Endothelial cell of umbilical vein (primary cell): ENCODE measurements around the gene ADAM19. TPM values are rescaled to one million over a fixed set of nuclear protein-coding genes. Genes with fewer than 3 reads are reported as not detected.

ENCODE experiments used
- BruUV-seq: library from RNA; stranded (reverse); fragments of 400-500 nt; replicated peaks from 2 replicates; lab custom pipeline; 2021; lab: Mats Ljungman, UMichigan
- CTCF ChIA-PET: fragments of 300-600, 350-600 bp; sonication (Branson Sonifier 250); formaldehyde crosslinking; loops from one replicate; lab custom pipeline; 2021; ENCODE audit warnings: antibody characterized with exemption, inconsistent platforms; lab: Charles Lee
- POLR2A ChIA-PET: fragments of 300-600, 350-600 bp; sonication (Branson Sonifier 250); formaldehyde crosslinking; loops from one replicate; lab custom pipeline; 2021; ENCODE audit warnings: antibody characterized with exemption, inconsistent platforms; lab: Charles Lee
- DNase-seq: peaks from one replicate; pipeline ENCODE4 v3.0.0-alpha.2; 2011; ENCODE audit warnings: low read depth, low spot score
- FAIRE-seq: peaks from 2 replicates; lab custom pipeline; 2011; peaks lifted over from hg19 to GRCh38; lab: Jason Lieb, UNC
- H2AFZ ChIP-seq: 2 replicates; pipeline ENCODE4 v1.6.0; 2012; ENCODE audit warnings: low read depth, low read length, control low read depth, inconsistent platforms
- H3K27ac ChIP-seq: 2 replicates; pipeline ENCODE4 v1.5.1; 2011; ENCODE audit warnings: low read depth, mild to moderate bottlenecking, control low read depth, low read length, moderate library complexity; ENCODE audit not compliant: insufficient read depth
- H3K27me3 ChIP-seq, 2 experiments: 2 replicates each; pipeline versions ENCODE4 v1.6.0 to v1.6.1; 2011; ENCODE audit warnings: low read length in 2 of 2, mixed read lengths in 1 of 2; ENCODE audit not compliant: control insufficient read depth in 2 of 2, insufficient read depth in 2 of 2
- H3K36me3 ChIP-seq, 2 experiments: 2 replicates in 1 of 2; 3 replicates in 1 of 2; pipeline ENCODE4 v1.5.1; 2011; ENCODE audit warnings: low read length in 2 of 2, mild to moderate bottlenecking in 1 of 2, moderate library complexity in 1 of 2; ENCODE audit not compliant: control insufficient read depth in 2 of 2, insufficient read depth in 2 of 2; ENCODE audit errors: extremely low read depth in 1 of 2
- H3K4me1 ChIP-seq: 3 replicates; pipeline ENCODE4 v1.5.1; 2011; ENCODE audit warnings: mild to moderate bottlenecking, low read length; ENCODE audit not compliant: control insufficient read depth, insufficient read depth; ENCODE audit errors: extremely low read depth
- H3K4me2 ChIP-seq: 2 replicates; pipeline ENCODE4 v1.6.1; 2011; ENCODE audit warnings: low read length, control low read depth, mixed read lengths; ENCODE audit not compliant: insufficient read depth
- H3K4me3 ChIP-seq, 3 experiments: fragments of 200-600 bp in 1 of 3; sonication (generic), shearing (Covaris generic) in 1 of 3; replicated peaks in 1 of 3; 2 replicates each; pipeline ENCODE4 v1.5.1; 2011 to 2016; ENCODE audit warnings: control low read depth in 3 of 3, low read length in 3 of 3, mild to moderate bottlenecking in 2 of 3, inconsistent platforms in 1 of 3, low read depth in 1 of 3, moderate library complexity in 1 of 3; ENCODE audit not compliant: insufficient read depth in 1 of 3
- H3K79me2 ChIP-seq: 2 replicates; pipeline ENCODE4 v1.6.0; 2012; ENCODE audit warnings: low read length, inconsistent platforms; ENCODE audit not compliant: control insufficient read depth, insufficient read depth
- H3K9ac ChIP-seq: replicated peaks from 2 replicates; pipeline ENCODE3; 2011; ENCODE audit warnings: low read length, control low read depth; ENCODE audit not compliant: insufficient read depth; ENCODE audit errors: extremely low read depth
- H3K9me1 ChIP-seq: replicated peaks from 3 replicates; pipeline ENCODE4 v1.6.0; 2011; ENCODE audit warnings: mild to moderate bottlenecking, low read length; ENCODE audit not compliant: control insufficient read depth, insufficient read depth; ENCODE audit errors: extremely low read depth
- H3K9me3 ChIP-seq: replicated peaks from 2 replicates; pipeline ENCODE4 v1.5.1; 2012; ENCODE audit warnings: low read length, inconsistent platforms; ENCODE audit not compliant: control insufficient read depth, insufficient read depth
- H4K20me1 ChIP-seq: replicated peaks from 2 replicates; pipeline ENCODE3; 2011; ENCODE audit warnings: mild to moderate bottlenecking, low read length; ENCODE audit not compliant: control insufficient read depth, insufficient read depth; ENCODE audit errors: extremely low read depth
- EZH2 ChIP-seq: IDR thresholded peaks from 2 replicates; pipeline ENCODE4 v1.6.1; 2012; ENCODE audit warnings: borderline replicate concordance, low read depth, mild to moderate bottlenecking, moderate library complexity, low read length, inconsistent platforms; ENCODE audit not compliant: severe bottlenecking
- FOS ChIP-seq: IDR thresholded peaks from 2 replicates; pipeline ENCODE4 v1.6.1; 2011; ENCODE audit warnings: mild to moderate bottlenecking, low read length, moderate library complexity, borderline replicate concordance; ENCODE audit not compliant: insufficient read depth
- GATA2 ChIP-seq: IDR thresholded peaks from 2 replicates; pipeline ENCODE4 v1.7.0; 2011; ENCODE audit warnings: low read depth, mild to moderate bottlenecking, moderate library complexity, mixed read lengths, low read length; ENCODE audit not compliant: insufficient read length, insufficient read depth
- JUN ChIP-seq: IDR thresholded peaks from 2 replicates; pipeline ENCODE4 v1.6.1; 2011; ENCODE audit warnings: borderline replicate concordance, low read depth; ENCODE audit not compliant: insufficient read length, insufficient read depth
- MYC ChIP-seq: IDR thresholded peaks from one replicate; pipeline ENCODE4 v1.6.1; 2011; ENCODE audit warnings: mild to moderate bottlenecking, low read depth, low read length
- POLR2A ChIP-seq: IDR thresholded peaks from 2 replicates; pipeline ENCODE4 v1.6.1; 2012; ENCODE audit warnings: low read depth, mild to moderate bottlenecking, control low read depth, low read length
- POLR2AphosphoS5 ChIP-seq: IDR thresholded peaks from 2 replicates; pipeline ENCODE4 v1.6.1; 2012; ENCODE audit warnings: low read depth, mild to moderate bottlenecking, control low read depth, low read length, moderate library complexity; ENCODE audit not compliant: insufficient read depth
- dilution Hi-C: fragments of 300-500 bp; cut with MboI; formaldehyde crosslinking; loops from one replicate; pipeline ENCODE4 v1.15.0; 2019; ENCODE audit warnings: low sequenced_read_pairs; ENCODE audit not compliant: extremely low pct_ligation_motif_present
- intact Hi-C: fragments of 100-400 bp; cut with micrococcal nuclease; formaldehyde crosslinking; loops from one replicate; pipeline ENCODE4 v1.10.0; 2022
- polyA plus RNA-seq, 4 experiments: library from polyadenylated mRNA; depleted of rRNA in 3 of 4; stranded (reverse) in 3 of 4; unstranded in 1 of 4; fragments of >200 nt; gene quantifications; 2 replicates each; pipeline versions ENCODE4 v1.2.1 to v1.2.3, GENCODE V29; 2011 to 2012; ENCODE audit warnings: missing spikeins in 1 of 4
- total RNA-seq: library from RNA; stranded (reverse); gene quantifications from 2 replicates; pipeline ENCODE4 v1.2.3, GENCODE V29; 2021
- TF ChIP-seq, protein P1 (sequence below), 2 donors: IDR thresholded peaks; 1 replicate in 1 of 2; 2 replicates in 1 of 2; pipeline ENCODE4 v1.5.1; 2011; ENCODE audit warnings: low read length in 2 of 2, mild to moderate bottlenecking in 2 of 2, moderate library complexity in 2 of 2, control low read depth in 1 of 2, inconsistent platforms in 1 of 2, low read depth in 1 of 2; ENCODE audit not compliant: insufficient read depth in 1 of 2; ENCODE audit errors: extremely low read depth in 1 of 2
- TF ChIP-seq, protein P2 (sequence below): IDR thresholded peaks from 2 replicates; pipeline ENCODE4 v1.6.1; 2011; ENCODE audit not compliant: insufficient read depth, insufficient read length

Gene ADAM19
- total and polyA plus RNA-seq, 2 donors (not counting 3 experiments of a cell fraction or from before 2014, with no cell fraction given) = 10.0 to 22.6 TPM

DNA sequence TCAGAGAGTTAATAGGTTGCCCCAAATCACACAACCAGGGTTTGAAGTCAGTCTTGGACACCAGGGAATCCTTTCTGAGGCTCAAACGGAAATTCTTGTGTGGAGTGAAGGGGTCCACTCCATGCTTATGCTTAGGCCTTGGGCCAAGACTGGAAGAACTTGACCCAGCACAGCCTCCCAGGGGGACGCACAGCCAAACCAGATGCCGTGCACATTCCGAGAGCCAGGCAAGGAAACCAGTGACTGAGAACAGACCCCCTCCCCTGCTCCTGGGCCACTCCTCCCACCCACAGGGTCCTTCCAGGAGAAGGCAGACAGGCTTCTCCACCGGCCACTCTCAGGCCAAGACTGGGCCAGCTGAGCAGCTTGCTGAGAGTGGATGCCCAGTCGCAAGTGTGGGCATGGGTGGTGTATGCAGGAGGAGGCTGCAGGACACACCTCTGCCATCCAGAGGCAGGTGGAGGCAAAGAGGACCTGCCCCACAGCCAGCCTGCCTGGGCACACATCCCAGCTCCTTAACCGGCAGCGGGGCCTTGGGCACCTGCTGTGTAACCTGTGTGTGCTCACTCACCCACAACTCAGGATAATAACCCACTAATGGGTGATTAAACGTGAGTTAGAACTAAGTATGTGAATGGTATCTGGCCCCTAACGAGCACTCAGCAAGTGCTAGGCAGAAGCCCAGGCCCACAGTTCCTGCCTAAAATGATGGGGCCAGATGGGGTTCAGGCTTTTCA lies 77.5 kb downstream of the ADAM19 start:
- FAIRE-seq = no peak
- no peak overlapping the region for H2AFZ ChIP-seq
- H3K9ac ChIP-seq = no peak overlapping the region
- H3K27me3 ChIP-seq = no peaks in the 10 kb centered on the region
- no peak overlapping the region for H3K4me2 ChIP-seq
- no peaks in the 10 kb centered on the region for H3K9me3 ChIP-seq
- H3K4me1 ChIP-seq = no peaks in the 10 kb centered on the region
- H3K4me3 ChIP-seq = no peak overlapping the region
- H4K20me1 ChIP-seq = no peaks in the 10 kb centered on the region
- intact Hi-C loops = no loop called here
- no peak overlapping the region for H3K27ac ChIP-seq
- ChIA-PET CTCF (interaction anchor here (0.9 kb wide), 1 partner anchor 26 kb away, joined by 3 read pairs; no protein-coding TSS in a partner anchor), POLR2A (no interaction called here)
- BruUV-seq = no TSS peak
- TF ChIP-seq POLR2A (no peak), EZH2 (no peak), POLR2AphosphoS5 (no peak), GATA2 (no peak), JUN (no peak), FOS (no peak), MYC (no peak)
- TF ChIP-seq, protein P1, sequence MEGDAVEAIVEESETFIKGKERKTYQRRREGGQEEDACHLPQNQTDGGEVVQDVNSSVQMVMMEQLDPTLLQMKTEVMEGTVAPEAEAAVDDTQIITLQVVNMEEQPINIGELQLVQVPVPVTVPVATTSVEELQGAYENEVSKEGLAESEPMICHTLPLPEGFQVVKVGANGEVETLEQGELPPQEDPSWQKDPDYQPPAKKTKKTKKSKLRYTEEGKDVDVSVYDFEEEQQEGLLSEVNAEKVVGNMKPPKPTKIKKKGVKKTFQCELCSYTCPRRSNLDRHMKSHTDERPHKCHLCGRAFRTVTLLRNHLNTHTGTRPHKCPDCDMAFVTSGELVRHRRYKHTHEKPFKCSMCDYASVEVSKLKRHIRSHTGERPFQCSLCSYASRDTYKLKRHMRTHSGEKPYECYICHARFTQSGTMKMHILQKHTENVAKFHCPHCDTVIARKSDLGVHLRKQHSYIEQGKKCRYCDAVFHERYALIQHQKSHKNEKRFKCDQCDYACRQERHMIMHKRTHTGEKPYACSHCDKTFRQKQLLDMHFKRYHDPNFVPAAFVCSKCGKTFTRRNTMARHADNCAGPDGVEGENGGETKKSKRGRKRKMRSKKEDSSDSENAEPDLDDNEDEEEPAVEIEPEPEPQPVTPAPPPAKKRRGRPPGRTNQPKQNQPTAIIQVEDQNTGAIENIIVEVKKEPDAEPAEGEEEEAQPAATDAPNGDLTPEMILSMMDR (IDR thresholded peaks at IDR 0.05; ENCODE audit: extremely low read depth in 1 of 2, insufficient read depth in 1 of 2, low read depth in 1 of 2, low read length in 2 of 2) = no peak
- TF ChIP-seq, protein P2, sequence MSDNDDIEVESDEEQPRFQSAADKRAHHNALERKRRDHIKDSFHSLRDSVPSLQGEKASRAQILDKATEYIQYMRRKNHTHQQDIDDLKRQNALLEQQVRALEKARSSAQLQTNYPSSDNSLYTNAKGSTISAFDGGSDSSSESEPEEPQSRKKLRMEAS = no peak
- dilution Hi-C loops = loop anchor here (25.0 kb wide), 1 partner anchor 161 kb away; a partner anchor contains a TSS
- no peaks in the 10 kb centered on the region for H3K79me2 ChIP-seq
- DNase-seq = no peak
- H3K36me3 ChIP-seq = peaks cover 0 to 2% of the 10 kb centered on the region in 2 experiments
- no peaks in the 10 kb centered on the region for H3K9me1 ChIP-seq
